ENCODE results near the gene CDK8. TPM values are rescaled to one million over a fixed set of nuclear protein-coding genes. Genes with fewer than 3 reads are reported as not detected.
"Not testable (repeated sequence)": the region's sequence is repeated elsewhere in the genome, so short reads cannot be mapped to it uniquely, and the experiment has no call there.

The CDK8 gene
- total RNA-seq, 1 donor from 2014 or later: 11.2 TPM

GRCh38 chr13:26280822-26281221, 26.9 kb downstream of the CDK8 start:
- DNase-seq (no peak), ATAC-seq (no peak)
- no peak overlapping the region for H3K4me3 ChIP-seq
- no peaks in the 10 kb centered on the region for H3K27me3 ChIP-seq
- peaks cover 3% of the 10 kb centered on the region for H3K36me3 ChIP-seq
- H3K4me1 ChIP-seq: no peaks in the 10 kb centered on the region
- H3K27ac ChIP-seq: no peak overlapping the region
- TF ChIP-seq CTCF (IDR thresholded peaks at IDR 0.05): no peak
- H3K9me3 ChIP-seq: no peaks in the 10 kb centered on the region
- intact Hi-C loops (cut with DNase I): no loop called here

GRCh38 chr13:26285911-26286310, 32.0 kb downstream of the CDK8 start:
- H3K9me3 ChIP-seq; H3K36me3 ChIP-seq; H3K4me3 ChIP-seq; intact Hi-C loops (cut with DNase I); DNase-seq; H3K27me3 ChIP-seq; H3K27ac ChIP-seq; H3K4me1 ChIP-seq; ATAC-seq: not testable (repeated sequence)

GRCh38 chr13:26288838-26289237, 34.9 kb downstream of the CDK8 start:
- H3K27ac ChIP-seq; H3K27me3 ChIP-seq; ATAC-seq; H3K4me3 ChIP-seq; intact Hi-C loops (cut with DNase I); H3K4me1 ChIP-seq; H3K9me3 ChIP-seq; H3K36me3 ChIP-seq; DNase-seq: not testable (repeated sequence)

GRCh38 chr13:26295812-26296211, 41.9 kb downstream of the CDK8 start:
- no peak for TF ChIP-seq CTCF (IDR thresholded peaks at IDR 0.05)
- no peak overlapping the region for H3K27ac ChIP-seq
- H3K4me3 ChIP-seq: no peak overlapping the region
- intact Hi-C loops (cut with DNase I): no loop called here
- ATAC-seq (no peak), DNase-seq (no peak)
- no peaks in the 10 kb centered on the region for H3K27me3 ChIP-seq
- H3K9me3 ChIP-seq: no peaks in the 10 kb centered on the region
- no peaks in the 10 kb centered on the region for H3K4me1 ChIP-seq
- H3K36me3 ChIP-seq: no peaks in the 10 kb centered on the region

GRCh38 chr13:26299168-26299750, 45.3 kb downstream of the CDK8 start:
- Histone ChIP-seq H3K4me1 (no peaks in the 10 kb centered on the region), H3K27ac (no peak overlapping the region), H3K27me3 (no peaks in the 10 kb centered on the region), H3K9me3 (no peaks in the 10 kb centered on the region), H3K36me3 (no peaks in the 10 kb centered on the region), H3K4me3 (no peak overlapping the region)
- TF ChIP-seq CTCF (IDR thresholded peaks at IDR 0.05): no peak
- DNase-seq (no peak), ATAC-seq (no peak)
- intact Hi-C loops (cut with DNase I): no loop called here

GRCh38 chr13:26300140-26300539, 46.2 kb downstream of the CDK8 start:
- Histone ChIP-seq H3K27me3 (no peaks in the 10 kb centered on the region), H3K4me1 (no peaks in the 10 kb centered on the region), H3K36me3 (no peaks in the 10 kb centered on the region), H3K9me3 (no peaks in the 10 kb centered on the region), H3K27ac (no peak overlapping the region), H3K4me3 (no peak overlapping the region)
- intact Hi-C loops (cut with DNase I): no loop called here
- DNase-seq: no peak
- no peak for ATAC-seq
- TF ChIP-seq CTCF (IDR thresholded peaks at IDR 0.05): no peak

GRCh38 chr13:26305676-26306075, 51.7 kb downstream of the CDK8 start:
- DNase-seq (no peak), ATAC-seq (no peak)
- Histone ChIP-seq H3K36me3 (no peaks in the 10 kb centered on the region), H3K9me3 (no peaks in the 10 kb centered on the region), H3K4me3 (no peak overlapping the region), H3K27me3 (no peaks in the 10 kb centered on the region), H3K4me1 (no peaks in the 10 kb centered on the region), H3K27ac (no peak overlapping the region)
- no peak for TF ChIP-seq CTCF (IDR thresholded peaks at IDR 0.05)
- intact Hi-C loops (cut with DNase I): no loop called here

Measured in upper lobe of right lung (tissue), 1 donor.